K562 (cell line): ENCODE data around the gene BCL2L1. TPM values are rescaled to one million over a fixed set of nuclear protein-coding genes. Genes with fewer than 3 reads are reported as not detected.

Source experiments
- CEBPG ChIP-seq, 3 experiments: fragments of 200-800 bp in 1 of 3; sonication (Bioruptor generic) in 1 of 3; sonication (generic) in 1 of 3; formaldehyde crosslinking in 1 of 3; IDR thresholded peaks in 2 of 3; conservative IDR thresholded peaks in 1 of 3; 2 replicates each; pipeline versions ENCODE4 v1.6.1 to v1.8.0; 2016 to 2022; ENCODE audit warnings: missing compliant biosample characterization in 2 of 3, missing genetic modification characterization in 2 of 3, mild to moderate bottlenecking in 1 of 3, missing genetic modification reagents in 1 of 3
- CHD1 ChIP-seq: fragments of 200-600 bp; sonication (generic); IDR thresholded peaks from one replicate; pipeline ENCODE4 v1.6.1; 2012; ENCODE audit warnings: mild to moderate bottlenecking, moderate library complexity, low read length, inconsistent platforms
- CHD4 ChIP-seq: fragments of 200-600 bp; sonication (generic); IDR thresholded peaks from 3 replicates; pipeline ENCODE4 v1.6.1; 2012; ENCODE audit warnings: low read depth, mild to moderate bottlenecking, mixed read lengths, low read length, inconsistent platforms; ENCODE audit not compliant: insufficient read depth, insufficient replicate concordance, poor library complexity, severe bottlenecking
- CREB1 ChIP-seq, 2 experiments: sonication (generic) in 1 of 2; formaldehyde crosslinking in 1 of 2; IDR thresholded peaks; 2 replicates each; pipeline versions ENCODE4 v1.6.1 to v1.8.0; 2012 to 2022; ENCODE audit warnings: inconsistent platforms in 1 of 2, mild to moderate bottlenecking in 1 of 2, missing genetic modification reagents in 1 of 2, moderate library complexity in 1 of 2
- CXXC5 ChIP-seq: fragments of 250-450 bp; sonication (Bioruptor Pico); IDR thresholded peaks from 2 replicates; pipeline ENCODE4 v1.8.0; 2022; ENCODE audit warnings: inconsistent platforms, mild to moderate bottlenecking, moderate library complexity
- DPF2 ChIP-seq: fragments of 450-650 bp; IDR thresholded peaks from 2 replicates; pipeline ENCODE4 v1.6.1; 2016
- ESRRA ChIP-seq: fragments of 450-650 bp; IDR thresholded peaks from 2 replicates; pipeline ENCODE4 v1.6.1; 2014; ENCODE audit warnings: low read depth, mild to moderate bottlenecking, moderate library complexity, borderline replicate concordance
- GTF2A2 ChIP-seq: IDR thresholded peaks from 2 replicates; pipeline ENCODE4 v1.6.1; 2016; ENCODE audit warnings: mild to moderate bottlenecking, missing genetic modification characterization, missing compliant biosample characterization
- JUNB ChIP-seq: fragments of 450-650 bp; formaldehyde crosslinking; conservative IDR thresholded peaks from 2 replicates; pipeline ENCODE4 v1.4.0; 2020; ENCODE audit warnings: mild to moderate bottlenecking
- MTA3 ChIP-seq: fragments of 450-650 bp; formaldehyde crosslinking; IDR thresholded peaks from 2 replicates; pipeline ENCODE4 v1.6.1; 2017; ENCODE audit warnings: mild to moderate bottlenecking, borderline replicate concordance
- NR2C1 ChIP-seq, 2 experiments: fragments of 450-650 bp; IDR thresholded peaks; 2 replicates each; pipeline ENCODE4 v1.6.1; 2017; ENCODE audit warnings: mild to moderate bottlenecking in 2 of 2, antibody characterized with exemption in 1 of 2, inconsistent platforms in 1 of 2, missing compliant biosample characterization in 1 of 2, missing genetic modification characterization in 1 of 2
- PBX2 ChIP-seq, 2 experiments: IDR thresholded peaks in 1 of 2; conservative IDR thresholded peaks in 1 of 2; 2 replicates each; pipeline ENCODE4 v1.6.1; 2016; ENCODE audit warnings: low read depth in 2 of 2, mild to moderate bottlenecking in 1 of 2, missing compliant biosample characterization in 1 of 2, missing genetic modification characterization in 1 of 2, moderate library complexity in 1 of 2
- SMARCA4 ChIP-seq: fragments of 450-650 bp; IDR thresholded peaks from 2 replicates; pipeline ENCODE4 v1.6.1; 2016
- TOE1 ChIP-seq, 2 experiments: fragments of 450-650 bp in 1 of 2; sonication (generic) in 1 of 2; formaldehyde crosslinking in 1 of 2; IDR thresholded peaks; 2 replicates each; pipeline versions ENCODE4 v1.7.1 to v1.8.0; 2016 to 2022; ENCODE audit warnings: borderline replicate concordance in 2 of 2, mild to moderate bottlenecking in 2 of 2, antibody characterized with exemption in 1 of 2, inconsistent platforms in 1 of 2, low read depth in 1 of 2, missing genetic modification reagents in 1 of 2, moderate library complexity in 1 of 2
- ZC3H4 ChIP-seq: sonication (generic); formaldehyde crosslinking; IDR thresholded peaks from 2 replicates; pipeline ENCODE4 v1.9.0; 2021; ENCODE audit warnings: missing genetic modification reagents, borderline replicate concordance
- ZNF274 ChIP-seq: IDR thresholded peaks from 2 replicates; pipeline ENCODE4 v1.6.1; 2011; ENCODE audit warnings: low read depth, mild to moderate bottlenecking, low read length, moderate library complexity, borderline replicate concordance
- ZNF431 ChIP-seq: sonication (generic); formaldehyde crosslinking; IDR thresholded peaks from 2 replicates; pipeline ENCODE4 v1.8.0; 2022; ENCODE audit warnings: mild to moderate bottlenecking, missing genetic modification reagents
- ZNF584 ChIP-seq: fragments of 200-800 bp; sonication (Bioruptor generic); IDR thresholded peaks from 2 replicates; pipeline ENCODE4 v1.6.1; 2016; ENCODE audit warnings: low read depth, mild to moderate bottlenecking, missing genetic modification characterization, missing compliant biosample characterization
- ZNF609 ChIP-seq: sonication (generic); formaldehyde crosslinking; IDR thresholded peaks from 2 replicates; pipeline ENCODE4 v1.8.1; 2023; ENCODE audit warnings: missing genetic modification reagents, mild to moderate bottlenecking, borderline replicate concordance
- polyA plus RNA-seq, 8 experiments: library from polyadenylated mRNA; depleted of rRNA in 4 of 8; stranded (reverse) in 5 of 8; unstranded in 3 of 8; fragments of >200 nt; fragmentation: Nextera tagmentation in 2 of 8; fragmentation: Illumina TruSeq in 1 of 8; extraction: Ambion mirVana in 2 of 8; extraction: Trizol in 1 of 8; gene quantifications; 2 replicates each; pipeline versions ENCODE4 v1.2.1 to v1.2.3, GENCODE V29; 2011 to 2014; ENCODE audit warnings: inconsistent platforms in 1 of 8, missing spikeins in 1 of 8
- total RNA-seq, 7 experiments: library from RNA; depleted of rRNA in 6 of 7; stranded (reverse); fragments of >200 nt in 6 of 7; fragmentation: Illumina TruSeq in 2 of 7; extraction: Trizol in 2 of 7; gene quantifications; 2 replicates each; pipeline versions ENCODE4 v1.2.1 to v1.2.3, GENCODE V29; 2011 to 2021; ENCODE audit warnings: low replicate concordance in 1 of 7

Gene BCL2L1
- total and polyA plus RNA-seq, 9 of the 15 experiments (the other 6 are each of a cell fraction or from before 2014, with no cell fraction given), result 3.3 to 182 (median 120) TPM

GRCh38 chr20:31739550-31739977, 16.9 kb upstream of the BCL2L1 start (continued):
- TF ChIP-seq GTF2A2 (tag), result no peak
- peak; percentile 47; the same call in 1 of the 2 replicates for TF ChIP-seq SMARCA4
- TF ChIP-seq CEBPG (CRISPR knock-in tag; IDR thresholded peaks at IDR 0.05), result no peak
- TF ChIP-seq CEBPG (tag; conservative IDR thresholded peaks at IDR 0.05 in 1 of 2, IDR thresholded peaks at IDR 0.05 in 1 of 2), result no peak
- TF ChIP-seq ZC3H4, result no peak
- TF ChIP-seq ZNF609 (CRISPR knock-in tag), result no peak
- no peak for TF ChIP-seq DPF2
- TF ChIP-seq ZNF584, result no peak
- 0 out of 2 replicates have a peak, but pooled peaks have one; percentile 8 for TF ChIP-seq MTA3
- no peak for TF ChIP-seq ZNF274
- TF ChIP-seq PBX2 (CRISPR knock-in tag; IDR thresholded peaks at IDR 0.05; ENCODE audit: low read depth), result no peak
- no peak for TF ChIP-seq PBX2 (tag; conservative IDR thresholded peaks at IDR 0.05; ENCODE audit: low read depth)
- no peak for TF ChIP-seq TOE1 (IDR thresholded peaks at IDR 0.05; ENCODE audit: borderline replicate concordance)
- TF ChIP-seq TOE1 (CRISPR knock-in tag; IDR thresholded peaks at IDR 0.05; ENCODE audit: borderline replicate concordance, low read depth), result no peak
- TF ChIP-seq JUNB (CRISPR knock-in tag), result no peak
- no peak for TF ChIP-seq CHD4
- no peak for TF ChIP-seq NR2C1 (IDR thresholded peaks at IDR 0.05)
- no peak for TF ChIP-seq NR2C1 (tag; IDR thresholded peaks at IDR 0.05)
- no peak for TF ChIP-seq CXXC5 (CRISPR knock-in tag)
- TF ChIP-seq CREB1 (IDR thresholded peaks at IDR 0.05), result no peak
- no peak for TF ChIP-seq CREB1 (CRISPR knock-in tag; IDR thresholded peaks at IDR 0.05)
- no peak for TF ChIP-seq ESRRA
- TF ChIP-seq ZNF431, result no peak
- TF ChIP-seq CHD1, result peak; percentile 39
